ENCODE measurements around the gene C13orf46.
A peak's percentile ranks its signal among the peaks of the same experiment; 100 is the strongest.
"Not testable (repeated sequence)": the region's sequence is repeated elsewhere in the genome, so short reads cannot be mapped to it uniquely, and the experiment has no call there.

The C13orf46 gene

GRCh38 chr13:113920606-113921286 is 53.1 kb downstream of the C13orf46 start:
- no peak for DNase-seq

GRCh38 chr13:113919761-113920559 is 53.9 kb downstream of the C13orf46 start:
- DNase-seq = no peak

DNA sequence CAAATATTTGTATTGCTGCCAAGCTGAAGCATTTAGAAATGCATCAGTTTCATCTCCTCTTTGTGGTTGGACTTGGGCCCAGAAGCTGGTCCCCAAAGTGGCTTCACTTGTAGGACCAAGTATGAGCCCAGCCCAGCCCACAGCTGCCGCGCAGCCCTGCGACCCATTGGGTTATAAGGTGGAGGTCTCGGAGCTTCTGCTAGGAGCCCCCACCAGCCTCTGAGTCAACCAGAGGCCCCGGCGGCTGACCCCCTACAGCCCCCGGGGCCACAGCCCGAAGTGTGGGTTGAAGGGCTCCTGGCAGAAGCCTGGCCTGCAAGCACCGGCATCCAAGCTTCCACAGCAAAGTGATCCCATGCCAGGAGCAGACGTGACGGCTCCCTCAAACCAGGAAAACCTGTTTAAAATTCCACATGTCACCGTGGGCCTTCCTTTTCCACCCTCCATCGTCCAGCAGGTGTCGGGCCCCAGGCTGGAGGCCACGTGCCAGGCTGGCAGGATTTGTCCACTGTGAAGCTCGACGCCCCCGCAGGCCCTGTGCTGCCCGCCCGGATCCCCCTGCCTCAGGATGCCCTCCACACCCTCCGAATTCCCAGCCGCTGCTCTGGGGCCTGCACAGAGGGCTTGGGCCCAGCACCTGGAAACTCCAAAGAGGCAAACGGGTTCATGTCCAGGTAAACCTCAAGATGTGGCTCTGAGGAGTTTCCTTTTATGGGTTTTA is 54.7 kb downstream of the C13orf46 start:
- no peak for DNase-seq

DNA sequence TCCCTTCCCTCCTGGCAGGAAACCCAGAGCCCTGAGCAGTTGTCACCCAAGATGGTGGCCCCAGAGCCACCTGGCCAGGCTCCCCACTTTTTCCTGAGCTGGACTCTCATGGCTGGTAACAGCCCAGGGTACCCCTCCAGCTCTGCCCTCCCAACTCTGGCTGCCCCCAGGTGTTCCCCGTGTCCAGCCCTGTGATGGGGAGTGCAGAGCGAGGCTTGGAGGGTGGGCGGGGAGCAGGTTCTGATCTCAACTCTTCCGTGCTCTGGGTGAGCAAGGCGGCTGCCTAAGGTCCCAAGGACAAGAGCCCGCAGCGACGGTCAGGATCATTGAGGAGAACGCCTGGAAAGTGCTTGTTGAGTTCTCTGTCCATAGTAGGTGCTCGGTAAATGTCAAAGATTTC is 55.3 kb downstream of the C13orf46 start:
- DNase-seq = no peak

- no peak for DNase-seq
Measured at GRCh38 chr13:113917594-113918371, 56.1 kb downstream of the C13orf46 start.

- no peak for DNase-seq
Measured at GRCh38 chr13:113917096-113917495, 56.8 kb downstream of the C13orf46 start.

- no peak for DNase-seq
Measured at GRCh38 chr13:113916330-113916815, 57.5 kb downstream of the C13orf46 start.

- no peak for DNase-seq
Measured at GRCh38 chr13:113915786-113916329, 58.0 kb downstream of the C13orf46 start.

- peak; percentile 23 for DNase-seq
Measured at GRCh38 chr13:113915012-113915763, 58.7 kb downstream of the C13orf46 start.

GRCh38 chr13:113914333-113915011 is 59.4 kb downstream of the C13orf46 start:
- no peak for DNase-seq

DNA sequence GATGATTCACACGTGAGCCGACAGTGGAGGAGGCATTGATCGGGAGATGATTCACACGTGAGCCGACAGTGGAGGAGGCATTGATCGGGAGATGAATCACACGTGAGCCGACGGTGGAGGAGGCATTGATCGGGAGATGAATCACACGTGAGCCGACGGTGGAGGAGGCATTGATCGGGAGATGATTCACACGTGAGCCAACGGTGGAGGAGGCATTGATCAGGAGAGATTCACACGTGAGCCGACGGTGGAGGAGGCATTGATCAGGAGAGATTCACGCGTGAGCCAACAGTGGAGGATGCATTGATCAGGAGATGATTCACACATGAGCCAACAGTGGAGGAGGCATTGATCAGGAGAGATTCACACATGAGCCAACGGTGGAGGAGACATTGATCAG is 60.0 kb downstream of the C13orf46 start:
- not testable (repeated sequence) for DNase-seq

GRCh38 chr13:113913408-113913807 is 60.5 kb downstream of the C13orf46 start:
- not testable (repeated sequence) for DNase-seq

- no peak for DNase-seq
Measured at GRCh38 chr13:113912596-113912995, 61.3 kb downstream of the C13orf46 start.

- peak; percentile 82 for DNase-seq
Measured at GRCh38 chr13:113907635-113908617, 66.0 kb downstream of the C13orf46 start.

- DNase-seq = no peak
Measured at GRCh38 chr13:113906571-113906970, 67.3 kb downstream of the C13orf46 start.

DNA sequence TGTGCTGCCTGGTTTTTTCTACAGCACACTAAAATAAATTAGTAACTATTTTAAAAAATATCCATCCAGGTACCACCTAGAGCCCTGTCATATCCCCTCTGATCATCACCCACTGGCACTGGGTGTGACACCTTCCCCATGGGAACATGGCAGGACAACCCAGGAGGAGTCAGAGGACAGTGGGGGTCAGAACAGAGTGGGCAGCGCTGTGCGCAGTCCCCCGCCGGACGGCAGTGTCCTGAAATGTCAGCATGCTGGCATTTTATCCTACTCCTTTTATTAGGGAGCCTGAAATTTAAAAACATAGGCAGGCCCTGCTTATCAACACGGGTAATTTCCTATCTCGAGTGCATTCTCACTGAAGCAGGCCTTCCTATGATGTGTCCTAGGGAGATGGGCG is 67.9 kb downstream of the C13orf46 start:
- DNase-seq = no peak

- no peak for DNase-seq
Measured at GRCh38 chr13:113905018-113905417, 68.9 kb downstream of the C13orf46 start.

DNA sequence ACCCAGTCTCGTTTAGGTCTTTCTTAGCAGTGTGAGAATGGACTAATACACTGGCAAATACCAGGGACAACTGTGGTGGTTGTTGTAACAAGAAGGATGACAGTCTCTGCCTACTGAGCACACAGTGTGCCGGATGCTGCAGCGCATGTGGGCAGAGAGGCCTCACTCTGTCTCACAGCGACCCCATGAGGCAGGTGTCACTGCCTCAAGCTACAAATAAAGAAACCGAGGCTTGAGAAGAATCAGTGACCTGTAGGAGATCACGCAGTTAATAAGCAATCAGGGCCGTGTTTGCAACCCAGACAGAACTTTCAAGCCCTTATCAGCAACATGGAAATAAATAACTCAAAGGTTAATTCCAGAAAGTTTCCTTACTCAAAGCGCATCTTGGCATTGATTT is 69.5 kb downstream of the C13orf46 start:
- no peak for DNase-seq

DNA sequence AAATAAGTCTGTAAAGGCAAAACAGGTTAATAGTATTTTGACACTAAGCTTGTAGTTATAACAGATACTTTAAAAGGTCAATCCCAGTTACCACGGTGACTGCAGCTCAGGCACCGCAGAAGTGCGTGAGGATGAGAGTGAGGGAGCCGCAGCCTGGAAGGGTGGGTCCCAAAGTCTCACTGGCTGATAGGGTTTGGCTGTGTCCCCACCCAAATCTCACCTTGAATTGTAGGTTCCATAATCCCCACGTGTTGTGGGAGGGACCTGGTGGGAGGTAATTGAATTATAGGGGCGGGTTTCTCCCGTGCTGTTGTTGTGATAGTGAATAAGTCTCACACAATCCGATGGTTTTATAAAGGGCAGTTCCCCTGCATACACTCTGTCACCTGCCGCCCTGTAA is 70.0 kb downstream of the C13orf46 start:
- DNase-seq = no peak
